Suprapubic skin (tissue), 4 donors: ENCODE measurements around the gene CYTH3.

Experiments
- POLR2A ChIP-seq, 2 donors: fragments of 450-650 bp; IDR thresholded peaks; one replicate each; pipeline ENCODE4 v1.6.1; 2017; ENCODE audit warnings: antibody characterized with exemption in 2 of 2, mild to moderate bottlenecking in 2 of 2, moderate library complexity in 2 of 2
- POLR2AphosphoS5 ChIP-seq, 3 donors: sonication (generic); formaldehyde crosslinking; IDR thresholded peaks; one replicate each; pipeline ENCODE4 v1.6.1; 2017; ENCODE audit warnings: antibody characterized with exemption in 3 of 3
- TF ChIP-seq, protein P1 (sequence below), 2 donors: fragments of 200-600 bp in 1 of 2; fragments of 450-650 bp in 1 of 2; sonication (generic) in 1 of 2; IDR thresholded peaks; one replicate each; pipeline ENCODE4 v1.5.1; 2016 to 2019; ENCODE audit warnings: antibody characterized with exemption in 2 of 2, mild to moderate bottlenecking in 1 of 2, moderate library complexity in 1 of 2

DNA sequence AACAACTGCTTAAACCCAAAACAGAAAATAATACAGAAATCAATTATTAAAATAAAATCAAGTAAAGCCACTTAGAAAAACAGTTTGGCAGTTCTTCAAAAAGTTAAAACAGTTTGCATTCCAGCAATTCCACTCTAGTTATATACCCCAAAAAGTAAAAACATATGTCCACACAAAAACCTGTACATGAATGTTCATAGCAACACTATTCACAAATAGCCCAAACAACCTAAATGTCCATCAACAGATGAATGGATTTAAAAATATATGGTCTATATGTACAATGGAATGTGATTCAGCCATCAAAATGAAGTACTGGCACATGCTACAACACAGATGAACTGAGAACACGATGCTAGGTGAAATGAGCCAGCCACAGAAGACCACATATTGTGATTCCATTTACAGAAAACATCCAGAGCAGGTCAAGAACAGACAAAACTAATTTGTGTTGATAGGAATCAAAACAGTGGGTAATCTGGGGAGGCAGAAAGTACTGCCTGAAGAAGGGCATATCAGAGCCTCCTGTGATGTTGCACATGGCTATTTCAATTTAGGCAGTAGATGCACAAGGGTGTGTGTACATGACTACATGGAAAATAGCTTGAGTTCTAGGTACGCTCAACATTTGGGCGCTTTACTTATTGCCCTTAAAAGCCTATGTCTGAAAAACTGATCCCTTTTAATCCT, 66.3 kb downstream of the CYTH3 start:
- TF ChIP-seq POLR2AphosphoS5 (IDR thresholded peaks at IDR 0.05) (no peak), POLR2A (IDR thresholded peaks at IDR 0.05) (no peak)
- TF ChIP-seq, protein P1, sequence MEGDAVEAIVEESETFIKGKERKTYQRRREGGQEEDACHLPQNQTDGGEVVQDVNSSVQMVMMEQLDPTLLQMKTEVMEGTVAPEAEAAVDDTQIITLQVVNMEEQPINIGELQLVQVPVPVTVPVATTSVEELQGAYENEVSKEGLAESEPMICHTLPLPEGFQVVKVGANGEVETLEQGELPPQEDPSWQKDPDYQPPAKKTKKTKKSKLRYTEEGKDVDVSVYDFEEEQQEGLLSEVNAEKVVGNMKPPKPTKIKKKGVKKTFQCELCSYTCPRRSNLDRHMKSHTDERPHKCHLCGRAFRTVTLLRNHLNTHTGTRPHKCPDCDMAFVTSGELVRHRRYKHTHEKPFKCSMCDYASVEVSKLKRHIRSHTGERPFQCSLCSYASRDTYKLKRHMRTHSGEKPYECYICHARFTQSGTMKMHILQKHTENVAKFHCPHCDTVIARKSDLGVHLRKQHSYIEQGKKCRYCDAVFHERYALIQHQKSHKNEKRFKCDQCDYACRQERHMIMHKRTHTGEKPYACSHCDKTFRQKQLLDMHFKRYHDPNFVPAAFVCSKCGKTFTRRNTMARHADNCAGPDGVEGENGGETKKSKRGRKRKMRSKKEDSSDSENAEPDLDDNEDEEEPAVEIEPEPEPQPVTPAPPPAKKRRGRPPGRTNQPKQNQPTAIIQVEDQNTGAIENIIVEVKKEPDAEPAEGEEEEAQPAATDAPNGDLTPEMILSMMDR (IDR thresholded peaks at IDR 0.05): no peak
